Measurements from ENCODE around the gene CHN1.

GRCh38 chr2:174952607-174953006, 52.6 kb downstream of the CHN1 start:
- no peak for TF ChIP-seq POLR2A (IDR thresholded peaks at IDR 0.05)
- TF ChIP-seq CTCF (IDR thresholded peaks at IDR 0.05) = no peak
